Measurements from ENCODE around the gene PCCA. TPM values are rescaled to one million over a fixed set of nuclear protein-coding genes. Genes with fewer than 3 reads are reported as not detected.
"Not testable (repeated sequence)": the region's sequence is repeated elsewhere in the genome, so short reads cannot be mapped to it uniquely, and the experiment has no call there.

PCCA gene
- total and polyA plus RNA-seq, 2 donors from 2014 or later = 86.2 to 222 TPM

GRCh38 chr13:100273552-100273951, 184.7 kb downstream of the PCCA start:
- Histone ChIP-seq H3K4me1 (ENCODE audit: control insufficient read depth in 2 of 3, insufficient read depth in 2 of 3, low read depth in 1 of 3, low read length in 3 of 3) (no peaks in the 10 kb centered on the region), H3K4me3 (ENCODE audit: low read length in 3 of 3) (no peak overlapping the region), H3K9ac (ENCODE audit: low read length in 3 of 3) (no peak overlapping the region), H3K27me3 (ENCODE audit: control insufficient read depth, insufficient read depth, low read length) (no peaks in the 10 kb centered on the region), H3K27ac (ENCODE audit: low read depth in 2 of 2, low read length in 2 of 2) (no peak overlapping the region), H3K9me3 (ENCODE audit: control insufficient read depth in 2 of 3, insufficient read depth in 1 of 3, low read length in 3 of 3) (no peaks in the 10 kb centered on the region), H3K36me3 (ENCODE audit: control insufficient read depth in 2 of 3, insufficient read depth in 3 of 3, low read length in 3 of 3) (peaks cover 0 to 5% (median 0%) of the 10 kb centered on the region in 3 donors)
- TF ChIP-seq CTCF (IDR thresholded peaks at IDR 0.05; ENCODE audit: borderline replicate concordance, extremely low read depth, insufficient read depth) = no peak
- intact Hi-C loops (cut with DNase I) = no loop called here
- no peak for FAIRE-seq
- no peak for DNase-seq

- DNase-seq (no peak), FAIRE-seq (no peak)
- no peaks in the 10 kb centered on the region for H3K9me3 ChIP-seq (ENCODE audit: control insufficient read depth in 2 of 3, insufficient read depth in 1 of 3, low read length in 3 of 3)
- intact Hi-C loops (cut with DNase I) = no loop called here
- no peaks in the 10 kb centered on the region for H3K4me1 ChIP-seq (ENCODE audit: control insufficient read depth in 2 of 3, insufficient read depth in 2 of 3, low read depth in 1 of 3, low read length in 3 of 3)
- H3K27me3 ChIP-seq (ENCODE audit: control insufficient read depth, insufficient read depth, low read length) = no peaks in the 10 kb centered on the region
- H3K9ac ChIP-seq (ENCODE audit: low read length in 3 of 3) = no peak overlapping the region
- peaks cover 0 to 5% (median 0%) of the 10 kb centered on the region in 3 donors for H3K36me3 ChIP-seq (ENCODE audit: control insufficient read depth in 2 of 3, insufficient read depth in 3 of 3, low read length in 3 of 3)
- TF ChIP-seq CTCF (IDR thresholded peaks at IDR 0.05; ENCODE audit: borderline replicate concordance, extremely low read depth, insufficient read depth) = no peak
- H3K4me3 ChIP-seq (ENCODE audit: low read length in 3 of 3) = no peak overlapping the region
- H3K27ac ChIP-seq (ENCODE audit: low read depth in 2 of 2, low read length in 2 of 2) = no peak overlapping the region
Observed at GRCh38 chr13:100274942-100275506, 186.1 kb downstream of the PCCA start.

DNA sequence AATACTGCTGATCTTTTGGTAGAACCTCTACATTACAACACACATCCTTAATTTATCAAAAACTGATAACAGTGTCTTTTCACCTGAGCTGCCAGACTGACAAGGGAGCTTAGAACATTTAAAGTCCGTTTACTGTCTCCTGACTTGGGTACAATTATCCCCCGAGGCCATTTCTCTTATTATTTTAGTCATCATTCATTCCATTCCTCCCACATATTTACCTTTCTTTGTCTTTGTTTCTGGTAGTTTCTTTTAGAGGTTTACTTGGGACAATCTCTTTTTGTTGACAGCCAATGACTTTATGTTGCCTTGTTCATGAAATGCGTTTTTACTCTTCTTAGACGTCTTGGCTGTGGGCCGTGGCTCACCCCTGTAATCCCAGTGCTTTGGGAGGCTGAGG, 186.9 kb downstream of the PCCA start:
- Histone ChIP-seq H3K36me3 (ENCODE audit: control insufficient read depth in 2 of 3, insufficient read depth in 3 of 3, low read length in 3 of 3) (peaks cover 0 to 5% (median under 1%) of the 10 kb centered on the region in 3 donors), H3K9ac (ENCODE audit: low read length in 3 of 3) (no peak overlapping the region), H3K4me3 (ENCODE audit: low read length in 3 of 3) (no peak overlapping the region), H3K27me3 (ENCODE audit: control insufficient read depth, insufficient read depth, low read length) (no peaks in the 10 kb centered on the region), H3K4me1 (ENCODE audit: control insufficient read depth in 2 of 3, insufficient read depth in 2 of 3, low read depth in 1 of 3, low read length in 3 of 3) (no peaks in the 10 kb centered on the region), H3K27ac (ENCODE audit: low read depth in 2 of 2, low read length in 2 of 2) (no peak overlapping the region), H3K9me3 (ENCODE audit: control insufficient read depth in 2 of 3, insufficient read depth in 1 of 3, low read length in 3 of 3) (no peaks in the 10 kb centered on the region)
- no peak for DNase-seq
- no peak for TF ChIP-seq CTCF (IDR thresholded peaks at IDR 0.05; ENCODE audit: borderline replicate concordance, extremely low read depth, insufficient read depth)
- FAIRE-seq = no peak
- intact Hi-C loops (cut with DNase I) = no loop called here

DNA sequence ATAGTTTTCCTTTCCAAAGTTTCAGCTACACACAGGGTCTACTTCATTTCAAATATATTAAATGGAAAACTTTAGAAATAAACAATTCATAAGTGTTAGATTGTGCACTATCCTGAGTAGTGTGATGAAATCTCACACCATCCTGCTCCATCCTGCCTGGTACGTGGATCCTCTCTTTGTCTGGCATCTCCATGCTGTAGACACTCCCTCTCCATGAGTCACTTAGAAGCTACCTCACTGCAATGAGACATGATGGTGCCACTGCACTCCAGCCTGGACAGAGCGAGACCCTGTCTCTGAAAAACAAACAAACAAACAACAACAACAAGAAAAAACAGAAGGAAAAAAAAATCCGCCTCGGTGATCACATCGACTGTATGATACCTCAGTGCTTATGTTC, 191.8 kb downstream of the PCCA start:
- DNase-seq = no peak
- H3K27ac ChIP-seq (ENCODE audit: low read depth in 2 of 2, low read length in 2 of 2) = no peak overlapping the region
- TF ChIP-seq CTCF (IDR thresholded peaks at IDR 0.05; ENCODE audit: borderline replicate concordance, extremely low read depth, insufficient read depth) = no peak
- no peak for FAIRE-seq
- intact Hi-C loops (cut with DNase I) = no loop called here
- no peaks in the 10 kb centered on the region for H3K9me3 ChIP-seq (ENCODE audit: control insufficient read depth in 2 of 3, insufficient read depth in 1 of 3, low read length in 3 of 3)
- H3K36me3 ChIP-seq (ENCODE audit: control insufficient read depth in 2 of 3, insufficient read depth in 3 of 3, low read length in 3 of 3) = peaks cover 0 to 5% (median 0%) of the 10 kb centered on the region in 3 donors
- H3K27me3 ChIP-seq (ENCODE audit: control insufficient read depth, insufficient read depth, low read length) = no peaks in the 10 kb centered on the region
- H3K4me3 ChIP-seq (ENCODE audit: low read length in 3 of 3) = no peak overlapping the region
- no peak overlapping the region for H3K9ac ChIP-seq (ENCODE audit: low read length in 3 of 3)
- H3K4me1 ChIP-seq (ENCODE audit: control insufficient read depth in 2 of 3, insufficient read depth in 2 of 3, low read depth in 1 of 3, low read length in 3 of 3) = no peaks in the 10 kb centered on the region

- H3K27ac ChIP-seq (ENCODE audit: low read depth in 2 of 2, low read length in 2 of 2); H3K9ac ChIP-seq (ENCODE audit: low read length in 3 of 3); intact Hi-C loops (cut with DNase I); FAIRE-seq; H3K27me3 ChIP-seq (ENCODE audit: control insufficient read depth, insufficient read depth, low read length); H3K4me3 ChIP-seq (ENCODE audit: low read length in 3 of 3); H3K9me3 ChIP-seq (ENCODE audit: control insufficient read depth in 2 of 3, insufficient read depth in 1 of 3, low read length in 3 of 3); H3K36me3 ChIP-seq (ENCODE audit: control insufficient read depth in 2 of 3, insufficient read depth in 3 of 3, low read length in 3 of 3); H3K4me1 ChIP-seq (ENCODE audit: control insufficient read depth in 2 of 3, insufficient read depth in 2 of 3, low read depth in 1 of 3, low read length in 3 of 3): not testable (repeated sequence)
- peak in 1 of 5 donors; percentile 53 for DNase-seq
Observed at GRCh38 chr13:100282306-100282705, 193.4 kb downstream of the PCCA start.
